ENCODE results near the gene MYO18A. TPM values are rescaled to one million over a fixed set of nuclear protein-coding genes. Genes with fewer than 3 reads are reported as not detected.
"Not testable (repeated sequence)": the region's sequence is repeated elsewhere in the genome, so short reads cannot be mapped to it uniquely, and the experiment has no call there.

Gene MYO18A
- total RNA-seq, 2 experiments from 2014 or later, result 23.8 to 25.0 TPM

- CTCF ChIA-PET, result interaction anchor here (1.3 kb wide), 1 partner anchor 22 kb away, joined by 6 read pairs; no protein-coding TSS in a partner anchor
- H3K4me1 Mint-ChIP-seq (ENCODE audit: low read depth), result no peaks in the 10 kb centered on the region
- intact Hi-C loops (cut with micrococcal nuclease), result no loop called here
Measured at GRCh38 chr17:29170682-29171081, 9.5 kb downstream of the MYO18A start.

GRCh38 chr17:29169806-29170591, 10.2 kb downstream of the MYO18A start:
- no peaks in the 10 kb centered on the region for H3K27me3 Mint-ChIP-seq (ENCODE audit: low read depth)
- DNase-seq, result no peak
- peaks cover 4% of the 10 kb centered on the region for H3K36me3 Mint-ChIP-seq (ENCODE audit: low read depth)
- intact Hi-C loops (cut with micrococcal nuclease), result no loop called here
- no peaks in the 10 kb centered on the region for H3K9me3 Mint-ChIP-seq
- CTCF ChIA-PET, result interaction anchor here (0.6 to 1.3 kb wide), 2 partner anchors 21 to 51 kb away, joined by 4 to 6 read pairs; no protein-coding TSS in a partner anchor
- H3K27ac Mint-ChIP-seq, result no peak overlapping the region
- no peak overlapping the region for H3K4me3 Mint-ChIP-seq
- no peaks in the 10 kb centered on the region for H3K4me1 Mint-ChIP-seq (ENCODE audit: low read depth)

More at GRCh38 chr17:29170682-29171081, 9.5 kb downstream of the MYO18A start:
- Mint-ChIP-seq H3K36me3 (ENCODE audit: low read depth) (peaks cover 4% of the 10 kb centered on the region), H3K4me3 (no peak overlapping the region), H3K9me3 (no peaks in the 10 kb centered on the region), H3K27ac (no peak overlapping the region), H3K27me3 (ENCODE audit: low read depth) (no peaks in the 10 kb centered on the region)
- no peak for DNase-seq

- H3K27me3 Mint-ChIP-seq (ENCODE audit: low read depth); H3K27ac Mint-ChIP-seq; H3K4me1 Mint-ChIP-seq (ENCODE audit: low read depth); DNase-seq; H3K9me3 Mint-ChIP-seq; H3K4me3 Mint-ChIP-seq; intact Hi-C loops (cut with micrococcal nuclease); H3K36me3 Mint-ChIP-seq (ENCODE audit: low read depth); CTCF ChIA-PET: not testable (repeated sequence)
Measured at GRCh38 chr17:29168759-29169126, 11.5 kb downstream of the MYO18A start.

GRCh38 chr17:29168079-29168758, 12.0 kb downstream of the MYO18A start:
- intact Hi-C loops (cut with micrococcal nuclease), result no loop called here
- H3K4me3 Mint-ChIP-seq, result no peak overlapping the region
- no peaks in the 10 kb centered on the region for H3K27me3 Mint-ChIP-seq (ENCODE audit: low read depth)
- H3K27ac Mint-ChIP-seq, result no peak overlapping the region
- no peaks in the 10 kb centered on the region for H3K4me1 Mint-ChIP-seq (ENCODE audit: low read depth)
- CTCF ChIA-PET, result interaction anchor here (1.1 kb wide), 1 partner anchor 23 kb away, joined by 3 read pairs; no protein-coding TSS in a partner anchor
- peaks cover 4% of the 10 kb centered on the region for H3K36me3 Mint-ChIP-seq (ENCODE audit: low read depth)
- no peak for DNase-seq
- H3K9me3 Mint-ChIP-seq, result no peaks in the 10 kb centered on the region

- intact Hi-C loops (cut with micrococcal nuclease), result no loop called here
- no peak for DNase-seq
- Mint-ChIP-seq H3K4me1 (ENCODE audit: low read depth) (no peaks in the 10 kb centered on the region), H3K27ac (no peak overlapping the region), H3K36me3 (ENCODE audit: low read depth) (peaks cover 4% of the 10 kb centered on the region), H3K4me3 (no peak overlapping the region), H3K9me3 (no peaks in the 10 kb centered on the region), H3K27me3 (ENCODE audit: low read depth) (no peaks in the 10 kb centered on the region)
- CTCF ChIA-PET, result interaction anchor here (1.1 kb wide), 2 partner anchors 13 to 22 kb away, joined by 3 read pairs; partner anchors contain the start of gene MYO18A
Measured at GRCh38 chr17:29167393-29168078, 12.7 kb downstream of the MYO18A start.

- CTCF ChIA-PET, result interaction anchor here (1.1 to 3.1 kb wide), 3 partner anchors 10 to 53 kb away, joined by 3 to 9 read pairs (median 8); partner anchors contain the start of gene MYO18A
- Mint-ChIP-seq H3K36me3 (ENCODE audit: low read depth) (peaks cover 4% of the 10 kb centered on the region), H3K4me1 (ENCODE audit: low read depth) (no peaks in the 10 kb centered on the region), H3K9me3 (no peaks in the 10 kb centered on the region), H3K4me3 (no peak overlapping the region), H3K27me3 (ENCODE audit: low read depth) (no peaks in the 10 kb centered on the region), H3K27ac (no peak overlapping the region)
- intact Hi-C loops (cut with micrococcal nuclease), result no loop called here
- no peak for DNase-seq
Measured at GRCh38 chr17:29166507-29166887, 13.7 kb downstream of the MYO18A start.

GRCh38 chr17:29165800-29166506, 14.2 kb downstream of the MYO18A start:
- Mint-ChIP-seq H3K36me3 (ENCODE audit: low read depth) (peaks cover 4% of the 10 kb centered on the region), H3K9me3 (no peaks in the 10 kb centered on the region), H3K4me1 (ENCODE audit: low read depth) (no peaks in the 10 kb centered on the region), H3K27ac (no peak overlapping the region), H3K4me3 (no peak overlapping the region), H3K27me3 (ENCODE audit: low read depth) (no peaks in the 10 kb centered on the region)
- CTCF ChIA-PET, result interaction anchor here (0.5 to 3.1 kb wide), 5 partner anchors 11 to 115 kb away, joined by 3 to 9 read pairs (median 3); partner anchors contain the start of gene MYO18A
- DNase-seq, result no peak
- intact Hi-C loops (cut with micrococcal nuclease), result no loop called here

GRCh38 chr17:29165261-29165660, 14.9 kb downstream of the MYO18A start:
- DNase-seq, result no peak
- no peaks in the 10 kb centered on the region for H3K4me1 Mint-ChIP-seq (ENCODE audit: low read depth)
- no peak overlapping the region for H3K4me3 Mint-ChIP-seq
- intact Hi-C loops (cut with micrococcal nuclease), result no loop called here
- H3K27me3 Mint-ChIP-seq (ENCODE audit: low read depth), result no peaks in the 10 kb centered on the region
- H3K36me3 Mint-ChIP-seq (ENCODE audit: low read depth), result peaks cover 4% of the 10 kb centered on the region
- H3K9me3 Mint-ChIP-seq, result no peaks in the 10 kb centered on the region
- H3K27ac Mint-ChIP-seq, result no peak overlapping the region
- CTCF ChIA-PET, result interaction anchor here (0.5 to 3.1 kb wide), 7 partner anchors 9 to 114 kb away, joined by 3 to 9 read pairs (median 4); partner anchors contain the start of gene MYO18A

- H3K4me3 Mint-ChIP-seq, result no peak overlapping the region
Measured at GRCh38 chr17:29163563-29163962, 16.6 kb downstream of the MYO18A start.

GRCh38 chr17:29162909-29163341, 17.3 kb downstream of the MYO18A start:
- intact Hi-C loops (cut with micrococcal nuclease), result no loop called here
- DNase-seq, result no peak
- Mint-ChIP-seq H3K4me3 (no peak overlapping the region), H3K9me3 (no peaks in the 10 kb centered on the region), H3K4me1 (ENCODE audit: low read depth) (no peaks in the 10 kb centered on the region), H3K36me3 (ENCODE audit: low read depth) (peaks cover 4% of the 10 kb centered on the region), H3K27me3 (ENCODE audit: low read depth) (no peaks in the 10 kb centered on the region), H3K27ac (no peak overlapping the region)
- CTCF ChIA-PET, result interaction anchor here (0.7 to 1.3 kb wide), 2 partner anchors 9 to 14 kb away, joined by 3 read pairs; no protein-coding TSS in a partner anchor

More at GRCh38 chr17:29163563-29163962, 16.6 kb downstream of the MYO18A start:
- Mint-ChIP-seq H3K27ac (no peak overlapping the region), H3K36me3 (ENCODE audit: low read depth) (peaks cover 4% of the 10 kb centered on the region), H3K4me1 (ENCODE audit: low read depth) (no peaks in the 10 kb centered on the region), H3K27me3 (ENCODE audit: low read depth) (no peaks in the 10 kb centered on the region), H3K9me3 (no peaks in the 10 kb centered on the region)
- intact Hi-C loops (cut with micrococcal nuclease), result no loop called here
- CTCF ChIA-PET, result interaction anchor here (1.3 to 3.1 kb wide), 3 partner anchors 15 to 56 kb away, joined by 3 to 9 read pairs (median 8); no protein-coding TSS in a partner anchor
- DNase-seq, result no peak

- H3K4me1 Mint-ChIP-seq (ENCODE audit: low read depth), result no peaks in the 10 kb centered on the region
- H3K4me3 Mint-ChIP-seq, result no peak overlapping the region
- CTCF ChIA-PET, result interaction anchor here (0.7 to 1.3 kb wide), 2 partner anchors 10 to 13 kb away, joined by 3 read pairs; no protein-coding TSS in a partner anchor
- H3K9me3 Mint-ChIP-seq, result no peaks in the 10 kb centered on the region
- H3K27ac Mint-ChIP-seq, result no peak overlapping the region
- peaks cover 4% of the 10 kb centered on the region for H3K36me3 Mint-ChIP-seq (ENCODE audit: low read depth)
- no peaks in the 10 kb centered on the region for H3K27me3 Mint-ChIP-seq (ENCODE audit: low read depth)
- no peak for DNase-seq
- intact Hi-C loops (cut with micrococcal nuclease), result no loop called here
Measured at GRCh38 chr17:29162082-29162908, 17.9 kb downstream of the MYO18A start.

Data from activated naive CD4-positive, alpha-beta T cell treated with anti-CD3 and anti-CD28 coated beads for 36 hours (primary cell).